Neuronal stem cell (in vitro differentiated cells): ENCODE data around the gene REXO1.
"Not testable (repeated sequence)": the region's sequence is repeated elsewhere in the genome, so short reads cannot be mapped to it uniquely, and the experiment has no call there.

ENCODE experiments used
- DNase-seq: peaks from one replicate; pipeline ENCODE4 v3.0.0-alpha.2; 2013; ENCODE audit warnings: low spot score
- H2AFZ ChIP-seq: one replicate; pipeline ENCODE4 v1.6.1; 2013; ENCODE audit warnings: mild to moderate bottlenecking, low read length, inconsistent platforms
- H2AK5ac ChIP-seq: 2 replicates; pipeline ENCODE4 v1.6.1; 2013; ENCODE audit warnings: low read depth, mild to moderate bottlenecking, inconsistent platforms, low read length, moderate library complexity, mixed read lengths
- H2BK120ac ChIP-seq: 2 replicates; pipeline ENCODE4 v1.6.1; 2013; ENCODE audit warnings: low read depth, mild to moderate bottlenecking, inconsistent platforms, low read length, moderate library complexity, mixed read lengths
- H2BK12ac ChIP-seq: one replicate; pipeline ENCODE4 v1.6.1; 2013; ENCODE audit warnings: low read length, inconsistent platforms
- H2BK15ac ChIP-seq: 2 replicates; pipeline ENCODE4 v1.6.1; 2013; ENCODE audit warnings: mild to moderate bottlenecking, low read length, inconsistent platforms, mixed read lengths
- H2BK5ac ChIP-seq: one replicate; pipeline ENCODE4 v1.6.1; 2013; ENCODE audit warnings: inconsistent platforms, mild to moderate bottlenecking, low read length, moderate library complexity
- H3K14ac ChIP-seq: one replicate; pipeline ENCODE4 v1.6.1; 2013; ENCODE audit warnings: low read length, inconsistent platforms
- H3K18ac ChIP-seq: 2 replicates; pipeline ENCODE4 v1.6.1; 2013; ENCODE audit warnings: low read length, inconsistent platforms
- H3K23ac ChIP-seq: 2 replicates; pipeline ENCODE4 v1.6.1; 2013; ENCODE audit warnings: low read depth, mild to moderate bottlenecking, mixed read lengths, low read length, inconsistent platforms; ENCODE audit not compliant: poor library complexity
- H3K27ac ChIP-seq: replicated peaks from 3 replicates; pipeline ENCODE4 v1.5.1; 2013; ENCODE audit warnings: low read length, inconsistent platforms
- H3K27me3 ChIP-seq, 3 experiments: 2 replicates each; pipeline ENCODE4 v1.6.1; 2013; ENCODE audit warnings: low read length in 3 of 3, mild to moderate bottlenecking in 2 of 3, inconsistent platforms in 1 of 3, low read depth in 1 of 3, mixed read lengths in 1 of 3, moderate library complexity in 1 of 3; ENCODE audit not compliant: control insufficient read depth in 3 of 3, insufficient read depth in 3 of 3
- H3K36me3 ChIP-seq, 2 donors: replicated peaks in 1 of 2; 2 replicates each; pipeline ENCODE4 v1.6.1; 2013; ENCODE audit warnings: low read length in 2 of 2; ENCODE audit not compliant: control insufficient read depth in 2 of 2, insufficient read depth in 2 of 2
- H3K4ac ChIP-seq: 2 replicates; pipeline ENCODE4 v1.6.1; 2013; ENCODE audit warnings: inconsistent platforms, mild to moderate bottlenecking, low read length, moderate library complexity
- H3K4me1 ChIP-seq, 2 donors: 1 replicate in 1 of 2; 2 replicates in 1 of 2; pipeline ENCODE4 v1.6.1; 2013; ENCODE audit warnings: low read length in 2 of 2, low read depth in 1 of 2; ENCODE audit not compliant: control insufficient read depth in 2 of 2, insufficient read depth in 1 of 2
- H3K4me2 ChIP-seq: one replicate; pipeline ENCODE4 v1.6.1; 2013; ENCODE audit warnings: mild to moderate bottlenecking, low read length, inconsistent platforms; ENCODE audit not compliant: insufficient read depth, poor library complexity, severe bottlenecking
- H3K4me3 ChIP-seq, 2 donors: 2 replicates each; pipeline ENCODE4 v1.5.1; 2013; ENCODE audit warnings: low read length in 2 of 2, mild to moderate bottlenecking in 2 of 2, inconsistent platforms in 1 of 2, moderate library complexity in 1 of 2
- H3K79me1 ChIP-seq: one replicate; pipeline ENCODE4 v1.6.1; 2013; ENCODE audit warnings: low read depth, mild to moderate bottlenecking, inconsistent platforms, low read length, moderate library complexity
- H3K9ac ChIP-seq: one replicate; pipeline ENCODE4 v1.6.1; 2013; ENCODE audit warnings: mild to moderate bottlenecking, low read depth, low read length, inconsistent platforms; ENCODE audit not compliant: poor library complexity
- H3K9me3 ChIP-seq, 2 donors: replicated peaks in 1 of 2; 2 replicates each; pipeline versions ENCODE3 to v1.6.1; 2013; ENCODE audit warnings: low read length in 2 of 2, mild to moderate bottlenecking in 2 of 2, inconsistent platforms in 1 of 2, low read depth in 1 of 2, mixed read lengths in 1 of 2, moderate library complexity in 1 of 2; ENCODE audit not compliant: control insufficient read depth in 2 of 2, insufficient read depth in 1 of 2
- H4K8ac ChIP-seq: one replicate; pipeline ENCODE4 v1.6.1; 2013; ENCODE audit warnings: low read depth, mild to moderate bottlenecking, inconsistent platforms, low read length, moderate library complexity
- H4K91ac ChIP-seq: one replicate; pipeline ENCODE4 v1.6.1; 2013; ENCODE audit warnings: low read length, low read depth, mild to moderate bottlenecking, inconsistent platforms; ENCODE audit not compliant: poor library complexity
- WGBS, 2 donors: extraction: QIAGEN DNeasy Blood & Tissue Kit; methylation state at CpG; one replicate each; pipeline ENCODE4 v1.1.7; 2013; ENCODE audit warnings: missing lambda C conversion rate in 2 of 2, mixed read lengths in 1 of 2; ENCODE audit not compliant: insufficient read length in 2 of 2, insufficient replicate concordance in 1 of 2; ENCODE audit errors: extremely low coverage in 2 of 2; 5-methylcytosine and 5-hydroxymethylcytosine counted together

REXO1 gene

GRCh38 chr19:1881393-1882088 lies 33.3 kb upstream of the REXO1 start:
- H3K9me3 ChIP-seq, H3K23ac ChIP-seq, H2BK15ac ChIP-seq, H3K4me2 ChIP-seq, H2BK5ac ChIP-seq, H2AFZ ChIP-seq, H3K14ac ChIP-seq, H3K4me3 ChIP-seq, H3K18ac ChIP-seq, H3K36me3 ChIP-seq, H4K8ac ChIP-seq, H3K27me3 ChIP-seq, H3K4ac ChIP-seq, H4K91ac ChIP-seq, DNase-seq, H3K27ac ChIP-seq, H2BK12ac ChIP-seq, H2BK120ac ChIP-seq: not testable (repeated sequence)
- peaks cover 21% of the 10 kb centered on the region for H3K79me1 ChIP-seq
- no CpG with 5 or more reads among the region's 44 CpGs for WGBS, 2 donors
- H3K9ac ChIP-seq: peak overlapping the region; percentile 60
- peaks cover 17 to 29% of the 10 kb centered on the region in 2 donors for H3K4me1 ChIP-seq
- peak overlapping the region; percentile 92 for H2AK5ac ChIP-seq

DNA sequence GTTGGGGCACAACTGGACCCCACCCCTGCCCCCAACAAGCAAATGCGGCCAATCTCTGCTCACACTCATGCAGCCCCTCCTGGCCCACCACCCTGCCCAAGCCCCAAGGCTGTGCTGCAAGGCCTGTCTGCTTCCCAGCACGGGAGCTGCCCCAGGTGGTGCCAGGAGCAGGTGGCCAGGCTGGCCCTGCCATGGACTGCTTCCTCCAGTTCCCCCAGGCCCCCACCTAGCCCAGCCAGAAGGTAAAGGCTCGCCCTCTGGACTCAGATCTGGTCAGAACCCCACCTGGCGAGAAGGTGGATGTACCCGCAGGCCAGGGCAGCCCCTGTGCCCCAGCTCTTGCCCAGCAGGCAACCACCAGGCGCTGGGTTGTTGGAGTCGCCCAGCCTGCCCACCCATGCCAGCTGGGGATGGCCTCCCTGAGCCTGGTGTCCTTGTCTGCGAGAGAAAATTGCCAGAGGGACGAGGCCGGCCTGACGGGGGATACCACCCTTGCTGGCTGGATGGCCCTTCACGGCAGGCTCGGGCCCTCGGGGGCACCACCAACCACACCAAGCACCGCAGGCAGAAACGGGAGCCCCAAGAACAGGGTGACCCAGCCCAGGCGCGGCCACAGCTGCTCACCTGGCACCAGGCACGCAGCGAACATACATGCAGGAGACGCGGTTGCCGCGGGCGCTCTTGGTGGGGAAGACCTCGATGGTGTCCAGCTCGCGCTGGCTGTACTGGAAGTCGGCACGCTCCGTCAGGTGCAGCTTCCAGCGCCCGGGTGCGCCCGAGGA lies 32.5 kb upstream of the REXO1 start:
- Histone ChIP-seq H3K9me3 (no peaks in the 10 kb centered on the region), H2BK12ac (no peak overlapping the region), H4K8ac (no peak overlapping the region), H3K14ac (no peak overlapping the region), H2AK5ac (no peak overlapping the region), H3K23ac (peak overlapping the region; percentile 55), H2AFZ (no peak overlapping the region), H2BK120ac (no peak overlapping the region), H2BK15ac (no peak overlapping the region), H2BK5ac (no peak overlapping the region), H3K36me3 (peaks cover 0 to 6% of the 10 kb centered on the region in 2 donors), H3K27ac (no peak overlapping the region), H4K91ac (no peak overlapping the region), H3K9ac (no peak overlapping the region), H3K4me2 (no peak overlapping the region), H3K4me3 (no peak overlapping the region), H3K27me3 (no peaks in the 10 kb centered on the region), H3K18ac (no peak overlapping the region), H3K79me1 (peaks cover 21% of the 10 kb centered on the region), H3K4me1 (peaks cover 20 to 34% of the 10 kb centered on the region in 2 donors), H3K4ac (no peak overlapping the region)
- DNase-seq: no peak
- WGBS, 2 donors: no CpG with 5 or more reads among the region's 35 CpGs

GRCh38 chr19:1879982-1880381 lies 31.7 kb upstream of the REXO1 start:
- not testable (repeated sequence) for H3K27ac ChIP-seq, H3K4me3 ChIP-seq, H4K91ac ChIP-seq, H3K23ac ChIP-seq, H3K27me3 ChIP-seq, H2AK5ac ChIP-seq, H3K4ac ChIP-seq, H3K9me3 ChIP-seq, H3K4me2 ChIP-seq, H2BK5ac ChIP-seq, H2BK12ac ChIP-seq, H3K36me3 ChIP-seq, H3K14ac ChIP-seq, H2BK120ac ChIP-seq, H3K18ac ChIP-seq, H4K8ac ChIP-seq, DNase-seq, H2BK15ac ChIP-seq, H2AFZ ChIP-seq
- H3K9ac ChIP-seq: peak overlapping the region; percentile 63
- H3K79me1 ChIP-seq: peaks cover 22% of the 10 kb centered on the region
- WGBS, 2 donors: no CpG with 5 or more reads among the region's 17 CpGs
- H3K4me1 ChIP-seq: peaks cover 20 to 38% of the 10 kb centered on the region in 2 donors

GRCh38 chr19:1878583-1878982 lies 30.3 kb upstream of the REXO1 start:
- DNase-seq, H3K9ac ChIP-seq, H3K27me3 ChIP-seq, H3K4ac ChIP-seq, H2AFZ ChIP-seq, H3K23ac ChIP-seq, H2AK5ac ChIP-seq, H3K27ac ChIP-seq, H3K14ac ChIP-seq, H4K91ac ChIP-seq, H4K8ac ChIP-seq, H3K4me2 ChIP-seq, H2BK5ac ChIP-seq, H3K4me3 ChIP-seq, H2BK120ac ChIP-seq, H3K9me3 ChIP-seq, H3K18ac ChIP-seq, H3K36me3 ChIP-seq, H2BK15ac ChIP-seq, H2BK12ac ChIP-seq: not testable (repeated sequence)
- H3K4me1 ChIP-seq: peaks cover 13 to 38% of the 10 kb centered on the region in 2 donors
- WGBS, 2 donors: no CpG with 5 or more reads among the region's 8 CpGs
- peaks cover 18% of the 10 kb centered on the region for H3K79me1 ChIP-seq
